HCT116 (cell line): ENCODE measurements around the gene CCDC3. TPM values are rescaled to one million over a fixed set of nuclear protein-coding genes. Genes with fewer than 3 reads are reported as not detected.

ENCODE experiments used
- ATAC-seq: fragments of 200-7000 bp; cut with Tn5 transposase; 2 replicates; pipeline ENCODE4 v1.9.1; 2020; ENCODE audit warnings: mild to moderate bottlenecking, moderate library complexity
- BruUV-seq: library from RNA; stranded (reverse); fragments of 400-500 nt; replicated peaks from 2 replicates; lab custom pipeline; 2021; lab: Mats Ljungman, UMichigan
- CTCF ChIA-PET: fragments of 300-600 bp; sonication (Branson Sonifier 250); formaldehyde crosslinking; loops from one replicate; lab custom pipeline; 2021; ENCODE audit warnings: antibody characterized with exemption; lab: Charles Lee
- POLR2A ChIA-PET: fragments of 300-600, 350-600 bp; sonication (Branson Sonifier 250); formaldehyde crosslinking; loops from one replicate; lab custom pipeline; 2021; ENCODE audit warnings: antibody characterized with exemption; lab: Charles Lee
- RAD21 ChIA-PET, 2 experiments: fragments of 300-600 bp; sonication (Branson Sonifier 250); formaldehyde crosslinking; loops; one replicate each; lab custom pipeline; 2023; ENCODE audit warnings: low total read pairs in 2 of 2; ENCODE audit not compliant: uncharacterized antibody in 2 of 2, unreplicated experiment in 2 of 2, low non-redundant PET in 1 of 2; lab: Charles Lee
- DNase-seq: peaks from one replicate; pipeline ENCODE4 v3.0.0-alpha.2; 2010; ENCODE audit warnings: low read depth, low spot score
- H2AFZ ChIP-seq: fragments of 200-600 bp; shearing (Covaris generic), sonication (generic); 2 replicates; pipeline ENCODE4 v1.6.1; 2017; ENCODE audit warnings: low read depth, mixed run types, mixed read lengths, antibody characterized with exemption, low read length; ENCODE audit not compliant: poor library complexity, severe bottlenecking
- H3K27ac ChIP-seq: 2 replicates; pipeline ENCODE4 v1.5.1; 2012; ENCODE audit warnings: low read depth, low read length
- H3K27me3 ChIP-seq: fragments of 200-600 bp; sonication (generic); 2 replicates; pipeline ENCODE4 v1.6.1; 2016; ENCODE audit warnings: mixed run types, low read length, mixed read lengths; ENCODE audit not compliant: insufficient read depth
- H3K36me3 ChIP-seq, 2 experiments: fragments of 200-500 bp in 1 of 2; fragments of 200-600 bp in 1 of 2; sonication (Bioruptor generic) in 1 of 2; sonication (generic) in 1 of 2; 2 replicates each; pipeline versions ENCODE4 v1.5.1 to v1.6.1; 2014 to 2016; ENCODE audit warnings: low read length in 2 of 2, inconsistent platforms in 1 of 2, mixed read lengths in 1 of 2, mixed run types in 1 of 2; ENCODE audit not compliant: insufficient read depth in 2 of 2, control insufficient read depth in 1 of 2
- H3K4me1 ChIP-seq, 2 experiments: fragments of 200-600 bp in 1 of 2; sonication (generic) in 1 of 2; 2 replicates each; pipeline versions ENCODE4 v1.5.1 to v1.6.1; 2012 to 2017; ENCODE audit warnings: low read length in 2 of 2, inconsistent platforms in 1 of 2, mild to moderate bottlenecking in 1 of 2, mixed read lengths in 1 of 2, mixed run types in 1 of 2, moderate library complexity in 1 of 2; ENCODE audit not compliant: insufficient read depth in 2 of 2, control insufficient read depth in 1 of 2
- H3K4me2 ChIP-seq: fragments of 200-600 bp; sonication (generic); 2 replicates; pipeline ENCODE4 v1.6.1; 2017; ENCODE audit warnings: mixed run types, low read length, mixed read lengths
- H3K4me3 ChIP-seq, 2 experiments: fragments of 200-600 bp in 1 of 2; sonication (generic) in 1 of 2; replicated peaks in 1 of 2; 2 replicates each; pipeline ENCODE4 v1.5.1; 2011 to 2016; ENCODE audit warnings: low read length in 2 of 2, control low read depth in 1 of 2, low read depth in 1 of 2, mild to moderate bottlenecking in 1 of 2, mixed read lengths in 1 of 2, mixed run types in 1 of 2
- H3K79me2 ChIP-seq: fragments of 200-600 bp; sonication (generic); 2 replicates; pipeline ENCODE4 v1.6.1; 2017; ENCODE audit warnings: mild to moderate bottlenecking, mixed run types, low read length, moderate library complexity, mixed read lengths; ENCODE audit not compliant: insufficient read depth
- H3K9ac ChIP-seq: fragments of 200-600 bp; sonication (generic); 2 replicates; pipeline ENCODE4 v1.6.1; 2016; ENCODE audit warnings: low read length, mixed read lengths
- H3K9me2 ChIP-seq: fragments of 200-600 bp; sonication (generic), shearing (Covaris generic); 2 replicates; pipeline ENCODE4 v1.6.1; 2017; ENCODE audit warnings: mixed run types, mild to moderate bottlenecking, moderate library complexity; ENCODE audit not compliant: insufficient read depth
- H3K9me3 ChIP-seq, 2 experiments: fragments of 200-500 bp in 1 of 2; fragments of 200-600 bp in 1 of 2; sonication (Bioruptor generic) in 1 of 2; sonication (generic) in 1 of 2; 2 replicates each; pipeline ENCODE4 v1.6.1; 2014 to 2017; ENCODE audit warnings: low read length in 2 of 2, mixed read lengths in 2 of 2, inconsistent platforms in 1 of 2, low read depth in 1 of 2, mild to moderate bottlenecking in 1 of 2, mixed run types in 1 of 2, moderate library complexity in 1 of 2; ENCODE audit not compliant: control insufficient read depth in 1 of 2, insufficient read depth in 1 of 2
- H4K20me1 ChIP-seq: fragments of 200-600 bp; sonication (generic), shearing (Covaris generic); 2 replicates; pipeline ENCODE4 v1.6.1; 2017; ENCODE audit warnings: mixed run types, mild to moderate bottlenecking, moderate library complexity; ENCODE audit not compliant: insufficient read depth
- ATF3 ChIP-seq: IDR thresholded peaks from 2 replicates; pipeline ENCODE4 v1.6.1; 2012
- CBX3 ChIP-seq: IDR thresholded peaks from 2 replicates; pipeline ENCODE4 v1.6.1; 2012; ENCODE audit warnings: low read depth
- CEBPB ChIP-seq: IDR thresholded peaks from 2 replicates; pipeline ENCODE4 v1.6.1; 2012; ENCODE audit warnings: low read depth
- CTCF ChIP-seq, 3 experiments: fragments of 200-600 bp in 1 of 3; sonication (generic) in 1 of 3; IDR thresholded peaks in 2 of 3; conservative IDR thresholded peaks in 1 of 3; 2 replicates each; pipeline ENCODE4 v1.5.1; 2012 to 2017; ENCODE audit warnings: low read depth in 2 of 3, low read length in 2 of 3, antibody characterized with exemption in 1 of 3, borderline replicate concordance in 1 of 3, control low read depth in 1 of 3, mild to moderate bottlenecking in 1 of 3, mixed read lengths in 1 of 3, mixed run types in 1 of 3, moderate library complexity in 1 of 3; ENCODE audit not compliant: insufficient read depth in 1 of 3
- EGR1 ChIP-seq: IDR thresholded peaks from 2 replicates; pipeline ENCODE4 v1.6.1; 2012; ENCODE audit warnings: low read depth
- EZH2 ChIP-seq: fragments of 200-600 bp; sonication (generic); IDR thresholded peaks from 2 replicates; pipeline ENCODE4 v1.6.1; 2017; ENCODE audit warnings: antibody characterized with exemption, mixed run types
- EZH2phosphoT487 ChIP-seq: fragments of 200-600 bp; IDR thresholded peaks from 2 replicates; pipeline ENCODE4 v1.6.1; 2018; ENCODE audit warnings: antibody characterized with exemption, borderline replicate concordance
- MAX ChIP-seq: IDR thresholded peaks from 2 replicates; pipeline ENCODE4 v1.6.1; 2012
- POLR2A ChIP-seq: IDR thresholded peaks from 2 replicates; pipeline ENCODE4 v1.7.0; 2011; ENCODE audit warnings: borderline replicate concordance; ENCODE audit not compliant: insufficient read depth, insufficient read length; ENCODE audit errors: extremely low read depth
- REST ChIP-seq: IDR thresholded peaks from 2 replicates; pipeline ENCODE4 v1.6.1; 2012; ENCODE audit warnings: low read depth
- SIN3A ChIP-seq: IDR thresholded peaks from 2 replicates; pipeline ENCODE4 v1.6.1; 2012; ENCODE audit warnings: low read depth
- SP1 ChIP-seq: IDR thresholded peaks from 2 replicates; pipeline ENCODE4 v1.6.1; 2012; ENCODE audit warnings: low read depth
- TCF7L2 ChIP-seq: IDR thresholded peaks from 2 replicates; pipeline ENCODE4 v1.7.0; 2011; ENCODE audit warnings: borderline replicate concordance, inconsistent platforms; ENCODE audit not compliant: insufficient read depth, insufficient read length; ENCODE audit errors: extremely low read depth
- ZFX ChIP-seq: fragments of 450-650 bp; IDR thresholded peaks from 2 replicates; pipeline ENCODE4 v1.6.1; 2017
- intact Hi-C: fragments of 100-400 bp; cut with micrococcal nuclease; formaldehyde crosslinking; loops from 2 replicates; pipeline ENCODE4 v1.10.0; 2022
- total RNA-seq: library from RNA; stranded (reverse); gene quantifications from one replicate; pipeline ENCODE4 v1.2.1, GENCODE V29; 2021; ENCODE audit not compliant: unreplicated experiment

Gene CCDC3
- total RNA-seq, 1 experiment from 2014 or later: 10.5 TPM

- TF ChIP-seq EZH2phosphoT487: no peak
Observed at GRCh38 chr10:12974491-12975199, 26.9 kb downstream of the CCDC3 start (continued).

- intact Hi-C loops: no loop called here
- H3K4me3 ChIP-seq: no peak overlapping the region
- H3K27me3 ChIP-seq: no peaks in the 10 kb centered on the region
- H3K9me3 ChIP-seq: no peaks in the 10 kb centered on the region
- no peak for ATAC-seq
- no peaks in the 10 kb centered on the region for H3K4me1 ChIP-seq
- no peaks in the 10 kb centered on the region for H4K20me1 ChIP-seq
- H3K9me2 ChIP-seq: no peaks in the 10 kb centered on the region
- H3K9ac ChIP-seq: no peak overlapping the region
- ChIA-PET POLR2A (no interaction called here), RAD21 (no interaction called here)
- no peak overlapping the region for H3K27ac ChIP-seq
- TF ChIP-seq CBX3 (no peak), EZH2 (no peak), POLR2A (no peak), EGR1 (no peak), ZFX (no peak), TCF7L2 (no peak), SIN3A (no peak), ATF3 (no peak), CEBPB (no peak), REST (no peak), MAX (no peak), SP1 (no peak), CTCF (IDR thresholded peaks at IDR 0.05 in 2 of 3, conservative IDR thresholded peaks at IDR 0.05 in 1 of 3; ENCODE audit: borderline replicate concordance in 1 of 3, insufficient read depth in 1 of 3, low read depth in 2 of 3, low read length in 2 of 3) (no peak)
- TF ChIP-seq, all 23 proteins: peak for 0
- DNase-seq: no peak
- H3K4me2 ChIP-seq: no peak overlapping the region
- H3K79me2 ChIP-seq: no peaks in the 10 kb centered on the region
- no peak overlapping the region for H2AFZ ChIP-seq
- no TSS peak for BruUV-seq
- no peaks in the 10 kb centered on the region for H3K36me3 ChIP-seq
- CTCF ChIA-PET: no interaction called here
Observed at GRCh38 chr10:12974078-12974477, 27.4 kb downstream of the CCDC3 start.
